HG03378 (cell line): Measurements from ENCODE around the gene CDIP1.

Source experiments
- ATAC-seq: cut with Tn5 transposase; IDR thresholded peaks from one replicate; pipeline ENCODE4 v1.9.1; 2021; ENCODE audit warnings: mild to moderate bottlenecking, moderate library complexity; ENCODE audit not compliant: unreplicated experiment

The CDIP1 gene

GRCh38 chr16:4494746-4495490, 43.7 kb downstream of the CDIP1 start:
- no peak for ATAC-seq

- ATAC-seq, result no peak
These were observed 46.7 kb downstream of the CDIP1 start for GRCh38 chr16:4491898-4492297.

GRCh38 chr16:4489030-4489429, 49.5 kb downstream of the CDIP1 start:
- no peak for ATAC-seq

GRCh38 chr16:4488499-4488967, 50.0 kb downstream of the CDIP1 start:
- ATAC-seq, result no peak

GRCh38 chr16:4487955-4488498, 50.5 kb downstream of the CDIP1 start:
- no peak for ATAC-seq

GRCh38 chr16:4486126-4486893, 52.3 kb downstream of the CDIP1 start:
- ATAC-seq, result no peak

- no peak for ATAC-seq
These were observed 56.6 kb downstream of the CDIP1 start for GRCh38 chr16:4481963-4482362.

- no peak for ATAC-seq
These were observed 57.0 kb downstream of the CDIP1 start for GRCh38 chr16:4481526-4481925.

GRCh38 chr16:4477966-4478365, 60.6 kb downstream of the CDIP1 start:
- ATAC-seq, result no peak

GRCh38 chr16:4475880-4476788, 62.4 kb downstream of the CDIP1 start, which contains the start of gene HMOX2:
HMOX2 (plus strand) TSS chr16:4476398; CDS start chr16:4505525, 29,127 bp downstream.
- ATAC-seq, result peak; percentile 63

GRCh38 chr16:4474192-4474961, 64.2 kb downstream of the CDIP1 start, which contains the start of gene NMRAL1:
NMRAL1 (minus strand) TSS chr16:4474625; CDS start chr16:4474132, 493 bp downstream.
- ATAC-seq, result peak; percentile 34

- no peak for ATAC-seq
These were observed 65.7 kb downstream of the CDIP1 start for GRCh38 chr16:4472880-4473279.

- ATAC-seq, result no peak
These were observed 66.7 kb downstream of the CDIP1 start for GRCh38 chr16:4471869-4472268.

- ATAC-seq, result no peak
These were observed 69.6 kb downstream of the CDIP1 start for GRCh38 chr16:4468972-4469371.

GRCh38 chr16:4467916-4468315, 70.7 kb downstream of the CDIP1 start:
- ATAC-seq, result no peak

GRCh38 chr16:4465977-4466779, 72.4 kb downstream of the CDIP1 start:
- ATAC-seq, result no peak

- ATAC-seq, result no peak
These were observed 74.9 kb downstream of the CDIP1 start for GRCh38 chr16:4463522-4464163.

- ATAC-seq, result no peak
These were observed 77.1 kb downstream of the CDIP1 start for GRCh38 chr16:4461250-4462085.
